Measurements from ENCODE around the gene AAMP. TPM values are rescaled to one million over a fixed set of nuclear protein-coding genes. Genes with fewer than 3 reads are reported as not detected.

The AAMP gene
- total and polyA plus RNA-seq, 2 experiments from 2014 or later: 273 to 315 TPM

- H3K9me3 ChIP-seq (ENCODE audit: low read depth): no peaks in the 10 kb centered on the region
- H3K4me1 ChIP-seq (ENCODE audit: low read depth): peaks cover 25% of the 10 kb centered on the region
- no peak for TF ChIP-seq CTCF (IDR thresholded peaks at IDR 0.05; ENCODE audit: low read depth, low read length)
- peak overlapping the region; percentile 84 for H3K27ac ChIP-seq
- H3K4me3 ChIP-seq: no peak overlapping the region
- H3K27me3 ChIP-seq: no peaks in the 10 kb centered on the region
- H3K36me3 ChIP-seq: no peaks in the 10 kb centered on the region
- DNase-seq (ENCODE audit: low read depth in 1 of 2, low spot score in 1 of 2): peak; percentile 87 to 97
Observed at GRCh38 chr2:218286570-218287459, 16.9 kb upstream of the AAMP start.

- Histone ChIP-seq H3K36me3 (no peaks in the 10 kb centered on the region), H3K27me3 (no peaks in the 10 kb centered on the region), H3K9me3 (ENCODE audit: low read depth) (no peaks in the 10 kb centered on the region), H3K4me1 (ENCODE audit: low read depth) (peaks cover 25% of the 10 kb centered on the region), H3K4me3 (no peak overlapping the region), H3K27ac (peak overlapping the region; percentile 84)
- DNase-seq (ENCODE audit: low read depth in 1 of 2, low spot score in 1 of 2): peak in 1 of 2 donors; percentile 78
- no peak for TF ChIP-seq CTCF (IDR thresholded peaks at IDR 0.05; ENCODE audit: low read depth, low read length)
Observed at GRCh38 chr2:218285604-218286003, 15.7 kb upstream of the AAMP start.

- no peak overlapping the region for H3K27ac ChIP-seq
- no peak for TF ChIP-seq CTCF (IDR thresholded peaks at IDR 0.05; ENCODE audit: low read depth, low read length)
- H3K9me3 ChIP-seq (ENCODE audit: low read depth): no peaks in the 10 kb centered on the region
- H3K4me3 ChIP-seq: no peak overlapping the region
- no peaks in the 10 kb centered on the region for H3K36me3 ChIP-seq
- H3K4me1 ChIP-seq (ENCODE audit: low read depth): peaks cover 25% of the 10 kb centered on the region
- DNase-seq (ENCODE audit: low read depth in 1 of 2, low spot score in 1 of 2): peak in 1 of 2 donors; percentile 74
- H3K27me3 ChIP-seq: no peaks in the 10 kb centered on the region
Observed at GRCh38 chr2:218284106-218284811, 14.3 kb upstream of the AAMP start.

GRCh38 chr2:218282173-218282991, 12.4 kb upstream of the AAMP start:
- Histone ChIP-seq H3K4me1 (ENCODE audit: low read depth) (peaks cover 20% of the 10 kb centered on the region), H3K27ac (peak overlapping the region; percentile 66), H3K36me3 (no peaks in the 10 kb centered on the region), H3K27me3 (no peaks in the 10 kb centered on the region), H3K4me3 (no peak overlapping the region), H3K9me3 (ENCODE audit: low read depth) (no peaks in the 10 kb centered on the region)
- no peak for TF ChIP-seq CTCF (IDR thresholded peaks at IDR 0.05; ENCODE audit: low read depth, low read length)
- DNase-seq (ENCODE audit: low read depth in 1 of 2, low spot score in 1 of 2): no peak

GRCh38 chr2:218281449-218281848, 11.5 kb upstream of the AAMP start:
- Histone ChIP-seq H3K9me3 (ENCODE audit: low read depth) (no peaks in the 10 kb centered on the region), H3K4me1 (ENCODE audit: low read depth) (peaks cover 10% of the 10 kb centered on the region), H3K27me3 (no peaks in the 10 kb centered on the region), H3K27ac (no peak overlapping the region), H3K36me3 (peaks cover 3% of the 10 kb centered on the region), H3K4me3 (no peak overlapping the region)
- no peak for TF ChIP-seq CTCF (IDR thresholded peaks at IDR 0.05; ENCODE audit: low read depth, low read length)
- DNase-seq (ENCODE audit: low read depth in 1 of 2, low spot score in 1 of 2): no peak

Measured in cardiac muscle cell (in vitro differentiated cells and primary cell).